CD4-positive, CD25-positive, alpha-beta regulatory T cell (primary cell): ENCODE results near the gene PINLYP. TPM values are rescaled to one million over a fixed set of nuclear protein-coding genes. Genes with fewer than 3 reads are reported as not detected.
A peak's percentile ranks its signal among the peaks of the same experiment; 100 is the strongest.

ENCODE experiments used
- ATAC-seq, 2 donors: fragments of 150-1000 bp; cut with Tn5 transposase; one replicate each; pipeline ENCODE4 v1.10.0; 2021; ENCODE audit warnings: low read depth in 2 of 2, moderate number of reproducible peaks in 2 of 2, moderate library complexity in 1 of 2
- DNase-seq, 3 donors: peaks; one replicate each; pipeline versions ENCODE4 v3.0.0 to v3.0.0-alpha.2; 2012 to 2022; ENCODE audit warnings: mixed read lengths in 1 of 3
- H3K27ac ChIP-seq: one replicate; pipeline ENCODE4 v1.7.0; 2013; ENCODE audit warnings: mild to moderate bottlenecking, low read length; ENCODE audit not compliant: insufficient read depth, poor library complexity, severe bottlenecking
- H3K27me3 ChIP-seq: one replicate; pipeline ENCODE4 v1.7.0; 2013; ENCODE audit warnings: low read length; ENCODE audit not compliant: control insufficient read depth, insufficient read depth
- H3K36me3 ChIP-seq: one replicate; pipeline ENCODE4 v1.7.0; 2013; ENCODE audit warnings: mild to moderate bottlenecking, low read length, moderate library complexity; ENCODE audit not compliant: control insufficient read depth, insufficient read depth
- H3K4me1 ChIP-seq: 2 replicates; pipeline ENCODE4 v1.7.0; 2013; ENCODE audit warnings: mild to moderate bottlenecking, low read length; ENCODE audit not compliant: insufficient read depth, control insufficient read depth, poor library complexity, severe bottlenecking
- H3K4me3 ChIP-seq: one replicate; pipeline ENCODE4 v1.7.0; 2013; ENCODE audit warnings: low read depth, mild to moderate bottlenecking, low read length, moderate library complexity
- H3K9me3 ChIP-seq, 2 experiments: 1 replicate in 1 of 2; 2 replicates in 1 of 2; pipeline ENCODE4 v1.7.0; 2013; ENCODE audit warnings: low read length in 2 of 2, mild to moderate bottlenecking in 1 of 2, moderate library complexity in 1 of 2; ENCODE audit not compliant: control insufficient read depth in 2 of 2
- H3K27ac Mint-ChIP-seq, 3 donors: one replicate each; pipeline ENCODE4 v1.8.0; 2020 to 2022; ENCODE audit warnings: mild to moderate bottlenecking in 3 of 3, mixed read lengths in 3 of 3, moderate library complexity in 2 of 3
- H3K27me3 Mint-ChIP-seq: one replicate; pipeline ENCODE4 v1.8.0; 2022; ENCODE audit warnings: mild to moderate bottlenecking, mixed read lengths
- H3K36me3 Mint-ChIP-seq: one replicate; pipeline ENCODE4 v1.8.0; 2020; ENCODE audit warnings: mixed read lengths
- H3K4me1 Mint-ChIP-seq, 4 donors: one replicate each; pipeline ENCODE4 v1.8.0; 2020 to 2022; ENCODE audit warnings: mixed read lengths in 4 of 4, mild to moderate bottlenecking in 1 of 4
- H3K4me3 Mint-ChIP-seq, 4 donors: one replicate each; pipeline ENCODE4 v1.8.0; 2020 to 2022; ENCODE audit warnings: mild to moderate bottlenecking in 4 of 4, mixed read lengths in 4 of 4, moderate library complexity in 3 of 4
- H3K9me3 Mint-ChIP-seq, 7 donors: one replicate each; pipeline ENCODE4 v1.8.0; 2020 to 2022; ENCODE audit warnings: mixed read lengths in 7 of 7, mild to moderate bottlenecking in 3 of 7, moderate library complexity in 2 of 7
- polyA plus RNA-seq, 4 donors: library from polyadenylated mRNA; unstranded; fragments of 300-500 nt; fragmentation: Illumina TruSeq; gene quantifications; one replicate each; pipeline ENCODE4 v1.2.3, GENCODE V29; 2021
- total RNA-seq: library from RNA; stranded (reverse); gene quantifications from one replicate; pipeline ENCODE4 v1.2.3, GENCODE V29; 2022

Gene PINLYP
- total and polyA plus RNA-seq, 5 donors from 2014 or later: 0.42 to 1.3 (median 0.65) TPM; not detected in 1

GRCh38 chr19:43625918-43626579, 50.4 kb downstream of the PINLYP start:
- DNase-seq (peak in 2 of 3 donors; percentile 11 to 28), ATAC-seq (no peak)
- Mint-ChIP-seq H3K27me3 (peaks cover 17% of the 10 kb centered on the region), H3K9me3 (no peaks in the 10 kb centered on the region), H3K4me3 (peak overlapping the region in 1 of 4 donors; percentile 58), H3K27ac (no peak overlapping the region), H3K4me1 (peaks cover 5 to 26% (median 9%) of the 10 kb centered on the region in 4 donors), H3K36me3 (no peaks in the 10 kb centered on the region)
- Histone ChIP-seq H3K9me3 (no peaks in the 10 kb centered on the region), H3K4me1 (peaks cover 5% of the 10 kb centered on the region), H3K4me3 (no peak overlapping the region), H3K36me3 (no peaks in the 10 kb centered on the region), H3K27me3 (no peaks in the 10 kb centered on the region), H3K27ac (no peak overlapping the region)

- Mint-ChIP-seq H3K4me3 (peak overlapping the region in 2 of 4 donors; percentile 38 to 43), H3K4me1 (peaks cover under 1 to 24% (median 9%) of the 10 kb centered on the region in 4 donors), H3K9me3 (no peaks in the 10 kb centered on the region), H3K27ac (no peak overlapping the region), H3K36me3 (no peaks in the 10 kb centered on the region), H3K27me3 (peaks cover 18% of the 10 kb centered on the region)
- Histone ChIP-seq H3K27me3 (no peaks in the 10 kb centered on the region), H3K9me3 (no peaks in the 10 kb centered on the region), H3K4me1 (peaks cover 5% of the 10 kb centered on the region), H3K27ac (no peak overlapping the region), H3K4me3 (no peak overlapping the region), H3K36me3 (no peaks in the 10 kb centered on the region)
- ATAC-seq: no peak
- no peak for DNase-seq
These were observed 51.2 kb downstream of the PINLYP start for GRCh38 chr19:43626838-43627237.

- Histone ChIP-seq H3K4me1 (peaks cover 5% of the 10 kb centered on the region), H3K36me3 (no peaks in the 10 kb centered on the region), H3K4me3 (no peak overlapping the region), H3K27me3 (no peaks in the 10 kb centered on the region), H3K9me3 (no peaks in the 10 kb centered on the region), H3K27ac (no peak overlapping the region)
- Mint-ChIP-seq H3K9me3 (no peaks in the 10 kb centered on the region), H3K36me3 (no peaks in the 10 kb centered on the region), H3K27me3 (peaks cover 36% of the 10 kb centered on the region), H3K27ac (peak overlapping the region in 1 of 3 donors; percentile 40), H3K4me3 (no peak overlapping the region), H3K4me1 (peaks cover 0 to 24% (median 11%) of the 10 kb centered on the region in 4 donors)
- ATAC-seq (no peak), DNase-seq (no peak)
These were observed 53.2 kb downstream of the PINLYP start for GRCh38 chr19:43628646-43629326.

GRCh38 chr19:43631491-43631890, 55.9 kb downstream of the PINLYP start:
- Mint-ChIP-seq H3K9me3 (no peaks in the 10 kb centered on the region), H3K27ac (peak overlapping the region in 1 of 3 donors; percentile 80), H3K4me3 (no peak overlapping the region), H3K27me3 (peaks cover 52% of the 10 kb centered on the region), H3K36me3 (no peaks in the 10 kb centered on the region), H3K4me1 (peaks cover 0 to 11% (median 5%) of the 10 kb centered on the region in 4 donors)
- Histone ChIP-seq H3K4me1 (no peaks in the 10 kb centered on the region), H3K4me3 (no peak overlapping the region), H3K27me3 (no peaks in the 10 kb centered on the region), H3K27ac (no peak overlapping the region), H3K9me3 (no peaks in the 10 kb centered on the region), H3K36me3 (no peaks in the 10 kb centered on the region)
- ATAC-seq (no peak), DNase-seq (no peak)

Other genes with a start within 250 kb of the PINLYP start
- gene CD177, start 222.1 kb upstream of the PINLYP start, total RNA-seq: not detected
- under 1 TPM in 2 of 4 donors, not detected in 2; 0.29 to 0.36 TPM for gene CD177, start 222.1 kb upstream of the PINLYP start, polyA plus RNA-seq
- not detected for gene TEX101, start 160.9 kb upstream of the PINLYP start, total RNA-seq
- gene TEX101, start 160.9 kb upstream of the PINLYP start, polyA plus RNA-seq: not detected
- 12.7 TPM for gene LYPD3, start 110.2 kb upstream of the PINLYP start, total RNA-seq
- 1 to 10 TPM; 1.8 to 6.5 (median 4.3) TPM for gene LYPD3, start 110.2 kb upstream of the PINLYP start, polyA plus RNA-seq
- gene PHLDB3, start 71.1 kb upstream of the PINLYP start, total RNA-seq: 64.1 TPM
- gene PHLDB3, start 71.1 kb upstream of the PINLYP start, polyA plus RNA-seq: 1 to 10 TPM; 1.5 to 4.4 (median 3.6) TPM
- gene ETHE1, start 48.6 kb upstream of the PINLYP start, total RNA-seq: 22.8 TPM
- gene ETHE1, start 48.6 kb upstream of the PINLYP start, polyA plus RNA-seq: 10 to 100 TPM; 55.1 to 73.5 (median 64.4) TPM
- 3.3 TPM for gene ZNF575, start 42.6 kb upstream of the PINLYP start, total RNA-seq
- 1 to 10 TPM in 3 of 4 donors, under 1 TPM in 1; 0.83 to 1.6 (median 1.3) TPM for gene ZNF575, start 42.6 kb upstream of the PINLYP start, polyA plus RNA-seq
- gene XRCC1, start 274 bp upstream of the PINLYP start, total RNA-seq: 35.4 TPM
- 10 to 100 TPM; 19.8 to 26.9 (median 24.3) TPM for gene XRCC1, start 274 bp upstream of the PINLYP start, polyA plus RNA-seq
- gene IRGQ, start 20.3 kb downstream of the PINLYP start, total RNA-seq: 40.9 TPM
- gene IRGQ, start 20.3 kb downstream of the PINLYP start, polyA plus RNA-seq: 1 to 10 TPM in 3 of 4 donors, under 1 TPM in 1; 0.54 to 3.0 (median 1.5) TPM
- gene ZNF576, start 20.8 kb downstream of the PINLYP start, total RNA-seq: 8.7 TPM
- 10 to 100 TPM in 2 of 4 donors, 1 to 10 TPM in 2; 5.5 to 11.0 (median 9.9) TPM for gene ZNF576, start 20.8 kb downstream of the PINLYP start, polyA plus RNA-seq
- 0.64 TPM for gene SRRM5, start 36.3 kb downstream of the PINLYP start, total RNA-seq
- gene SRRM5, start 36.3 kb downstream of the PINLYP start, polyA plus RNA-seq: 1 to 10 TPM in 1 of 4 donors, under 1 TPM in 3; 0.42 to 1.1 (median 0.63) TPM
- 26.6 TPM for gene ZNF428, start 43.8 kb downstream of the PINLYP start, total RNA-seq
- 10 to 100 TPM; 12.6 to 14.6 (median 13.7) TPM for gene ZNF428, start 43.8 kb downstream of the PINLYP start, polyA plus RNA-seq
- gene CADM4, start 64.0 kb downstream of the PINLYP start, total RNA-seq: 0.30 TPM
- not detected for gene CADM4, start 64.0 kb downstream of the PINLYP start, polyA plus RNA-seq
- gene PLAUR, start 94.4 kb downstream of the PINLYP start, total RNA-seq: 5.9 TPM
- gene PLAUR, start 94.4 kb downstream of the PINLYP start, polyA plus RNA-seq: 1 to 10 TPM in 1 of 4 donors, under 1 TPM in 2, not detected in 1; 0.58 to 2.6 (median 0.59) TPM
- not detected for gene IRGC, start 140.3 kb downstream of the PINLYP start, total RNA-seq
- not detected for gene IRGC, start 140.3 kb downstream of the PINLYP start, polyA plus RNA-seq
- gene SMG9, start 179.2 kb downstream of the PINLYP start, total RNA-seq: 40.7 TPM
- 1 to 10 TPM; 3.4 to 7.0 (median 5.8) TPM for gene SMG9, start 179.2 kb downstream of the PINLYP start, polyA plus RNA-seq
- 56.1 TPM for gene KCNN4, start 205.2 kb downstream of the PINLYP start, total RNA-seq
- 10 to 100 TPM; 16.7 to 33.0 (median 30.1) TPM for gene KCNN4, start 205.2 kb downstream of the PINLYP start, polyA plus RNA-seq
- not detected for gene LYPD5, start 226.6 kb downstream of the PINLYP start, total RNA-seq
- under 1 TPM in 1 of 4 donors, not detected in 3; 0.60 TPM for gene LYPD5, start 226.6 kb downstream of the PINLYP start, polyA plus RNA-seq